Smooth muscle cell of trachea (primary cell): ENCODE measurements around the gene INSL4. TPM values are rescaled to one million over a fixed set of nuclear protein-coding genes. Genes with fewer than 3 reads are reported as not detected.

Source experiments
- total RNA-seq: library from RNA; depleted of rRNA; stranded (reverse); fragments of >200 nt; gene quantifications from 2 replicates; pipeline ENCODE4 v1.2.1, GENCODE V29; 2014

The INSL4 gene
- not detected in 2 replicates for total RNA-seq

DNA sequence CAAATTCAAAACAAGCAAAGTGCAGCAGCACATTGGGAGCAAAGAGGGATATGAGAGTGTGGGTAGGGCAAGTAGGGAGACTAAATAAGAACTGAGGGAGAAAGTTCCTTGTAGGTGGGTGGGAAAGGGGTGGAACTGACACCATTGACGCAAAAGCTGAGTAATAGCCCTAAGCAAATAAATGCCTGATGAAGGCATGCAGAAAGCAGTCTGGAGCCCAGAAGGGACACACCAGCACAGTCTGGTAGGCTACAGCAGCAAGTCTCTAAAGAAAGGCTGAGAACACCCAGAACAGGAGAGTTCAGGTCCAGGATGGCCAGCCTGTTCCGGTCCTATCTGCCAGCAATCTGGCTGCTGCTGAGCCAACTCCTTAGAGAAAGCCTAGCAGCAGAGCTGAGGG lies at the start of gene INSL4:
Gene INSL4 (plus strand): TSS at position 208 of the 400 bp plus-strand sequence. CDS start 105 bp downstream, at position 313.

DNA sequence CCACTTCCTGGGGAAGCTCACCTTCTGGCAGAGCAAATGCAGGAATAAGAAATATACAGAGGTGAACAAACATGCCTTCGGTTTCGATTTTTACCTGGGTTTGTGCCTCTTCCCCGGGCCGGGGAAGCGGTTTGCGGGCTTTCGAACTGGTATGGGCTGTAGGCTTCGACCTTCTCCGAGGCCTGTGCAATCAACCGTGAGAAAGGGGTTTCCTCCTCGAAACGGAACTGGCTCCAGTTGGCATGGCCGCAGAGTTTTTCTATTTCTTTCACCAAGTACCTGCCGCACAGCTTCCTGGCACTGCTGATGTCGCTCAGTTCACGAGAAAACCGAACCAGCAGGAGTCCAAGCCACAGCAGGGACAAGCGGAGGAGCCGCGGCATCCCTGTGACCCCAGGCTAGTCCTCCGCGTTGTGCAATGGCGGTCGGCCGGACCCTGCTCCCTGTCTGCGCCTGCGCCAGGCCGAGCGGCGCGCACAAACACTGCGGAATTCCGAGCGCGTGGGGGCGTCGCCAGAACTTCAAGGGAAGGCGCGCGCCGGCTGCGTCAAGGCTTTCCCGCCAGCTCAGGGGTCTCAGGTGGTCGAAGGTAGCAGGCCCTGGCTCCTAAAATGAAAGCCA lies 45.9 kb upstream of the INSL4 start, which contains the start of gene INSL6:
Gene INSL6 (minus strand): TSS at position 420 of the 621 bp plus-strand sequence. CDS start 37 bp downstream, at position 383.

Other genes starting within 250 kb of the INSL4 start
- gene JAK2, start 246.1 kb upstream of the INSL4 start, total RNA-seq = 15.4 and 17.2 TPM in 2 replicates
- gene INSL6, start 45.8 kb upstream of the INSL4 start, total RNA-seq = not detected in 2 replicates
- gene RLN2, start 73.3 kb downstream of the INSL4 start, total RNA-seq = not detected in 2 replicates
- gene RLN1, start 108.5 kb downstream of the INSL4 start, total RNA-seq = 0.17 and 0.29 TPM in 2 replicates
- 8.9 and 24.6 TPM in 2 replicates for gene PLGRKT, start 206.5 kb downstream of the INSL4 start, total RNA-seq
- 3.2 and 3.3 TPM in 2 replicates for gene CD274, start 219.1 kb downstream of the INSL4 start, total RNA-seq